Transverse colon (tissue), 4 donors: ENCODE results near the gene ALPG.

Experiments used
- EP300 ChIP-seq: sonication (generic); formaldehyde crosslinking; IDR thresholded peaks from one replicate; pipeline ENCODE4 v1.6.1; 2017; ENCODE audit warnings: antibody characterized with exemption, low read depth
- POLR2A ChIP-seq: fragments of 450-650 bp; IDR thresholded peaks from one replicate; pipeline ENCODE4 v1.6.1; 2016; ENCODE audit warnings: antibody characterized with exemption, mild to moderate bottlenecking, moderate library complexity
- POLR2AphosphoS5 ChIP-seq, 3 donors: sonication (generic); formaldehyde crosslinking; IDR thresholded peaks; one replicate each; pipeline ENCODE4 v1.6.1; 2016; ENCODE audit warnings: antibody characterized with exemption in 3 of 3
- TF ChIP-seq, protein P1 (sequence below), 5 experiments: fragments of 200-600 bp in 3 of 5; fragments of 450-650 bp in 2 of 5; sonication (generic) in 3 of 5; IDR thresholded peaks; 1 replicate in 2 of 5; 2 replicates in 3 of 5; pipeline ENCODE4 v1.5.1; 2016 to 2017; ENCODE audit warnings: antibody characterized with exemption in 5 of 5, inconsistent platforms in 3 of 5, mild to moderate bottlenecking in 2 of 5, moderate library complexity in 1 of 5

- no peak for TF ChIP-seq POLR2A
- TF ChIP-seq, protein P1, sequence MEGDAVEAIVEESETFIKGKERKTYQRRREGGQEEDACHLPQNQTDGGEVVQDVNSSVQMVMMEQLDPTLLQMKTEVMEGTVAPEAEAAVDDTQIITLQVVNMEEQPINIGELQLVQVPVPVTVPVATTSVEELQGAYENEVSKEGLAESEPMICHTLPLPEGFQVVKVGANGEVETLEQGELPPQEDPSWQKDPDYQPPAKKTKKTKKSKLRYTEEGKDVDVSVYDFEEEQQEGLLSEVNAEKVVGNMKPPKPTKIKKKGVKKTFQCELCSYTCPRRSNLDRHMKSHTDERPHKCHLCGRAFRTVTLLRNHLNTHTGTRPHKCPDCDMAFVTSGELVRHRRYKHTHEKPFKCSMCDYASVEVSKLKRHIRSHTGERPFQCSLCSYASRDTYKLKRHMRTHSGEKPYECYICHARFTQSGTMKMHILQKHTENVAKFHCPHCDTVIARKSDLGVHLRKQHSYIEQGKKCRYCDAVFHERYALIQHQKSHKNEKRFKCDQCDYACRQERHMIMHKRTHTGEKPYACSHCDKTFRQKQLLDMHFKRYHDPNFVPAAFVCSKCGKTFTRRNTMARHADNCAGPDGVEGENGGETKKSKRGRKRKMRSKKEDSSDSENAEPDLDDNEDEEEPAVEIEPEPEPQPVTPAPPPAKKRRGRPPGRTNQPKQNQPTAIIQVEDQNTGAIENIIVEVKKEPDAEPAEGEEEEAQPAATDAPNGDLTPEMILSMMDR (IDR thresholded peaks at IDR 0.05) = no peak
- TF ChIP-seq EP300 = no peak
- no peak for TF ChIP-seq POLR2AphosphoS5 (IDR thresholded peaks at IDR 0.05)
Observed at GRCh38 chr2:232459419-232460035, 52.9 kb downstream of the ALPG start.
